HG03060 (cell line): Measurements from ENCODE around the gene HMGXB3.

ENCODE experiments used
- ATAC-seq: cut with Tn5 transposase; IDR thresholded peaks from one replicate; pipeline ENCODE4 v1.9.1; 2021; ENCODE audit warnings: low read depth, moderate number of reproducible peaks; ENCODE audit not compliant: unreplicated experiment

The HMGXB3 gene

GRCh38 chr5:149979896-149980295, 20.6 kb upstream of the HMGXB3 start:
- ATAC-seq = no peak

DNA sequence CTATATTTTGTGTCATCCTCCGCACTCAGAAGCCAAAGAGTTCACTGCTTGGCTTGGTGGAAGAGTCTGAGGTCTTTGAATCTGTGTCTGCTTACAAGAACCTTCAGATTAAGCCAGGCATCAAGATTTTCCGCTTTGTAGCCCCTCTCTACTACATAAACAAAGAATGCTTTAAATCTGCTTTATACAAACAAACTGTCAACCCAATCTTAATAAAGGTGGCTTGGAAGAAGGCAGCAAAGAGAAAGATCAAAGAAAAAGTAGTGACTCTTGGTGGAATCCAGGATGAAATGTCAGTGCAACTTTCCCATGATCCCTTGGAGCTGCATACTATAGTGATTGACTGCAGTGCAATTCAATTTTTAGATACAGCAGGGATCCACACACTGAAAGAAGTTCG, 19.3 kb upstream of the HMGXB3 start:
- ATAC-seq = no peak

- no peak for ATAC-seq
Measured at GRCh38 chr5:149982505-149982904, 18.0 kb upstream of the HMGXB3 start.

DNA sequence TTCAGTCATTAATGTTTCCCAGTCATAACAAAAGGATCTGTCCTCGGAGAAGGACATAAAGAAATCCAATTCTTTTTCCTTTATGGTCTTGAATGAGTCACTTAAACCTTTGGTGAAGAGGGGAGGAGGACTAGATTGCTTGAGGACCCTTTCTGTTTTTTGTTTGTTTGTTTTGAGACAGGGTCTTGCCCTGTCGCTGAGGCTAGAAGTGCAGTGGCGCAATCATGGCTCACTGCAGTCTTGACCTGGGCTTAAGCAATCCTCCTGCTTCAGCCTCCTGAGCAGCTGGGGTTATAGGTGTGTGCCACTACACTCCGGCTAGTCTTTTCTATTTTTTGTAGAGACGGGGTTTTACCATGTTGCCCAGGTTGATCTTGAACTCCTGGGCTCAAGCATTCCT, 12.4 kb upstream of the HMGXB3 start:
- ATAC-seq = no peak

GRCh38 chr5:149990518-149991376, 9.8 kb upstream of the HMGXB3 start:
- no peak for ATAC-seq

- ATAC-seq = no peak
Measured at GRCh38 chr5:149993471-149993870, 7.1 kb upstream of the HMGXB3 start.

GRCh38 chr5:149995385-149996204, 4.9 kb upstream of the HMGXB3 start:
- ATAC-seq = no peak

GRCh38 chr5:149996205-149996890, 4.2 kb upstream of the HMGXB3 start:
- ATAC-seq = no peak

DNA sequence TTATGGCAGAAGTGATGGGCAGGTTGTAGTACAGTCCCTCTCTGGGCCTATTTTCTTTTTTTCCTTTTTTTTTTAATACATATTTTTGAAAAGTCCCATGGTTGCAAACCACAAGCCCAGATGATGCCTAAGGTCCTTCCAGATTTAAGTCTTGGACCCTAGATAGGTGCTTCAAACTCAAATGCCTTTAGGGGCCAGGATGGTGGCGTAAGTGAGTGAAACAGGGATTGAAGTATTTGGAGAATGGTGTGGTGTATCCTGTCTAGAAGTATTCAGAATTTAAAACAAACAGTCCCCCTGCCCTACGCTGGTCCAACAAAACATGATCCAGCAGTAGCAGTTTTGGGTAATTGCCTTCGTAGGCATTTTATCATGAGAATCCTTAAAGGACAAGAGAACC, 2.3 kb upstream of the HMGXB3 start:
- no peak for ATAC-seq

- no peak for ATAC-seq
Measured at GRCh38 chr5:149999359-149999758, 1.2 kb upstream of the HMGXB3 start.

DNA sequence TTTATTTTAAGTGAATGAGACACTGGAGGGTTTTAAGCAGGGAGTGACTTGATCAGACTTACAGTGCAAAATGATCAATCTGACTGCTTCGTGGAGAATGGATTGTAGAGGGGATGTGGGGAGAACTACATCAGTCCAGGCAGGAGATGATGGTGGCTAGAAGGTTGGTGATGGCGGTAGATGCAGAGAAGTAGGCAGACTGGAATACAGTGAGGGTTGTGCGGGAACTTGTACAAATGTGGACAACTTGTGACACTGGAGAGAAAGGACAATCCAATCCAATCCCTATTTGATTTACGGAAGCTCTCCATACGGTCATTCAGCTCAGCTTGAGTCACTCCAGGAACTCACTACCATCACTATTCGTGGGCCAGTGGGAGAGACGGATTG, 678 bp upstream of the HMGXB3 start:
- no peak for ATAC-seq

DNA sequence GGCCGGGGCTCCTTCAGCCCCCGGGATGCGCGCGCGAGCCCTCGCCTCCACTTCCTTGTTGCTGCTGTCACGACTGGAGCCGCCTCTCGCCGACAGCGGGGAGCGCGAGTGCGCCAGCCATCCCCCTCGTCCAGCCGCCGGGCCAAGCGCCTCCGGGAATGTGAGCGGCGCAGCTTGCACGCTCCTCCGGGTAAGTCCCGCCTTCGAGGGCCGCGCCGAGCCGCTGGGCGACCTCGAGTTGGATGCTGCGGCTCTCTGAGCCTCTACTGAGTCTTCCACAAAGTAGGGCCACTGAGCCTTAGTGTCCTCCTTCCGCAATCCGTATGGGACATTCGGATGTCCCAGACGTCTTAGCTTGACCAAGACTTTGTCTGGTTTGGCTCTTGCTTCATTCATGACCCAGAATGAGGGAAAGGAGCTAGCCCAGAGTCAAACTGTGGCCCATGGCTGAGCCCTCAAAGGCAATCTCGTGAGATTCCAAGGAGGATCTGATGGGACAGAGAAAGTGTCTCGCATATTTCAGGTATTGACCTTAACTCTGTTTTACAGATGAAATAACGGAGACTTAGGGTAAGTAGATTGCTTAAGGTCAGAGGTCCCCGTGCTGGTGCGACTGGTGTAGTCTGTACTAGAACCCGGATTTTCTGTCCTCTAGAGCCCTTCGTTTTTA, 586 bp downstream of the HMGXB3 start:
- no peak for ATAC-seq

GRCh38 chr5:150001660-150002486, 1.3 kb downstream of the HMGXB3 start:
- ATAC-seq = peak; percentile 48

DNA sequence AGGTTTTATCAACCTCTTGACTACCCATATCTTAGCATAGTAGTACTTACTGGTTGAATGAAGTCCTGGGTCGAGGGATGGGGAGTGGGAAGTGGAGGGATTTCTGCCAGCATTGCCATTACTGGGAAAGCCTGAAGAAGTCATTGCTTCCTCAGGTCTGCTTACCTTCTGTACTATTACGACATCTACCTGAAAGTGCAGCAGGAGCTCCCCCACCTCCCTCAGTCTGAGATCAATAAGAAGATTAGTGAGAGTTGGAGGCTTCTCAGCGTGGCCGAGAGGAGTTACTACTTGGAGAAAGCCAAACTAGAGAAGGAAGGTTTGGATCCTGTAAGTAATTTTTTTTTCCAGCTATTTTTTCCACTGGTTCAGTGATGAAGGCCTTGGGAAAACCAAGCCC, 5.8 kb downstream of the HMGXB3 start:
- no peak for ATAC-seq

GRCh38 chr5:150007050-150007449, 6.5 kb downstream of the HMGXB3 start:
- ATAC-seq = no peak

- no peak for ATAC-seq
Measured at GRCh38 chr5:150009671-150010387, 9.3 kb downstream of the HMGXB3 start.

DNA sequence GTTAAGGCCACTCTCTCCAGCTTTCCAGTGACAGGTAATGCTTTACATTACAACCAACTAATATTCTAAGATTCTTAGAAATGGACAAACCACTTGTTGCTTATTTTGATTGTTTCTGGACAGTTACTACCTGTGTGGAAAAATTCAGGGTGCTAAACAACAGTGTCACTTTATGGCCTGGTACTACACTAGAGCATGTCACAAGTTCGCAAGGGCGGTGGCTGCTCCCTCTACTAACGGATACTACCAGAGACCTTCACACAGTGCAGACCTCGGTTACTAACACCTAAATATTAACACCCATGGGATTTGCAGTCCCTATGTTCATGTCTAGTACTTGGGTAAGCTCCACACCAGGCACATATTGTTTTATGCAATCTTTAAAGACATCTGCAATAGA, 13.4 kb downstream of the HMGXB3 start:
- ATAC-seq = no peak

GRCh38 chr5:150014456-150014855, 13.9 kb downstream of the HMGXB3 start:
- no peak for ATAC-seq

DNA sequence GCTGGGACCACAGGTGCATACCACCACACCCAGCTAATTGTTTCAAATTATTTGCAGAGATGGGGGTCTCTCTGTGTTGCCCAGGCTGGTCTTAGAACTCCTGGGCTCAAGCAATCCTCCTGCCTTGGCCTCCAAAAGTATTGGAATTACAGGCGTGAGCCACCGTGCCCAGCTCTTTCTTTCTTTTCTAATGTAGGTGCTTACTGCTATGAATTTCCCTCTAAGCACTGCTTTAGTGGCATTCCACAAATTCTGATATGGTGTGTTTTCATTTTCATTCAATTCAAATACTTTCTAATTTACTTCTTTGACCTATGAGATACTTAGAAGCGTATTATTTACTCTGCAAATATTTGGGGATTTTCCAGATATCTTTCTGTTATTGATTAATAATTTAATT, 14.9 kb downstream of the HMGXB3 start:
- no peak for ATAC-seq
